H9 (cell line): ENCODE measurements around the gene ADNP2. TPM values are rescaled to one million over a fixed set of nuclear protein-coding genes. Genes with fewer than 3 reads are reported as not detected.
"Not testable (repeated sequence)": the region's sequence is repeated elsewhere in the genome, so short reads cannot be mapped to it uniquely, and the experiment has no call there.

ENCODE experiments used
- DNase-seq: peaks from one replicate; pipeline ENCODE4 v3.0.0-alpha.2; 2017
- H2AFZ ChIP-seq: one replicate; pipeline ENCODE4 v1.6.1; 2013; ENCODE audit warnings: mild to moderate bottlenecking, low read length, control low read depth, moderate library complexity
- H2AK5ac ChIP-seq: 2 replicates; pipeline ENCODE4 v1.6.1; 2013; ENCODE audit warnings: low read length, control low read depth, mixed read lengths; ENCODE audit not compliant: insufficient read length
- H2BK120ac ChIP-seq: one replicate; pipeline ENCODE4 v1.6.1; 2013; ENCODE audit warnings: low read depth, mild to moderate bottlenecking, low read length, control low read depth, inconsistent platforms; ENCODE audit not compliant: poor library complexity, severe bottlenecking
- H2BK12ac ChIP-seq: 2 replicates; pipeline ENCODE4 v1.6.1; 2013; ENCODE audit warnings: low read length, control low read depth, mixed read lengths, low read depth; ENCODE audit not compliant: insufficient read length
- H2BK15ac ChIP-seq: 2 replicates; pipeline ENCODE4 v1.6.1; 2013; ENCODE audit warnings: low read depth, low read length, control low read depth
- H2BK20ac ChIP-seq: one replicate; pipeline ENCODE4 v1.6.1; 2013; ENCODE audit warnings: low read depth, mild to moderate bottlenecking, low read length, control low read depth, inconsistent platforms; ENCODE audit not compliant: poor library complexity, severe bottlenecking
- H2BK5ac ChIP-seq: 2 replicates; pipeline ENCODE4 v1.6.1; 2013; ENCODE audit warnings: low read length, control low read depth, mixed read lengths; ENCODE audit not compliant: insufficient read length
- H3K14ac ChIP-seq: 2 replicates; pipeline ENCODE4 v1.6.1; 2013; ENCODE audit warnings: low read length, control low read depth; ENCODE audit not compliant: insufficient read depth
- H3K18ac ChIP-seq: 2 replicates; pipeline ENCODE4 v1.6.1; 2013; ENCODE audit warnings: low read depth, mild to moderate bottlenecking, mixed read lengths, low read length, control low read depth; ENCODE audit not compliant: insufficient read length
- H3K23ac ChIP-seq: 2 replicates; pipeline ENCODE4 v1.6.1; 2013; ENCODE audit warnings: low read length, control low read depth, mixed read lengths, low read depth; ENCODE audit not compliant: insufficient read length
- H3K23me2 ChIP-seq: 2 replicates; pipeline ENCODE4 v1.6.1; 2013; ENCODE audit warnings: low read depth, mild to moderate bottlenecking, mixed read lengths, low read length, control low read depth; ENCODE audit not compliant: insufficient read length, poor library complexity, severe bottlenecking
- H3K27ac ChIP-seq: 2 replicates; pipeline ENCODE4 v1.5.1; 2013; ENCODE audit warnings: low read length, control low read depth, mixed read lengths, low read depth; ENCODE audit not compliant: insufficient read length
- H3K27me3 ChIP-seq: 2 replicates; pipeline ENCODE4 v1.6.1; 2013; ENCODE audit warnings: low read length, control low read depth, inconsistent platforms; ENCODE audit not compliant: insufficient read depth
- H3K4ac ChIP-seq: 2 replicates; pipeline ENCODE4 v1.6.1; 2013; ENCODE audit warnings: low read depth, mild to moderate bottlenecking, control low read depth, inconsistent platforms, low read length, moderate library complexity
- H3K4me1 ChIP-seq: 2 replicates; pipeline ENCODE4 v1.6.1; 2013; ENCODE audit warnings: low read length, control low read depth, inconsistent platforms; ENCODE audit not compliant: insufficient read depth
- H3K4me2 ChIP-seq: 2 replicates; pipeline ENCODE4 v1.6.1; 2013; ENCODE audit warnings: low read length, control low read depth, mixed read lengths; ENCODE audit not compliant: insufficient read length, insufficient read depth
- H3K56ac ChIP-seq: 2 replicates; pipeline ENCODE4 v1.6.1; 2013; ENCODE audit warnings: low read depth, mild to moderate bottlenecking, mixed read lengths, low read length, control low read depth; ENCODE audit not compliant: insufficient read length
- H3K79me1 ChIP-seq: 2 replicates; pipeline ENCODE4 v1.6.1; 2013; ENCODE audit warnings: low read depth, mild to moderate bottlenecking, moderate library complexity, low read length, control low read depth, inconsistent platforms; ENCODE audit not compliant: insufficient read depth, poor library complexity, severe bottlenecking
- H3K79me2 ChIP-seq: 2 replicates; pipeline ENCODE4 v1.6.1; 2013; ENCODE audit warnings: low read length, control low read depth, inconsistent platforms; ENCODE audit not compliant: insufficient read depth
- H3K9ac ChIP-seq: 2 replicates; pipeline ENCODE4 v1.6.1; 2013; ENCODE audit warnings: low read length, control low read depth, mixed read lengths; ENCODE audit not compliant: insufficient read length; ENCODE audit errors: extremely low read depth
- H3K9me3 ChIP-seq: one replicate; pipeline ENCODE4 v1.6.1; 2013; ENCODE audit warnings: low read depth, low read length, inconsistent platforms; ENCODE audit not compliant: control insufficient read depth
- H3T11ph ChIP-seq: one replicate; pipeline ENCODE4 v1.6.1; 2013; ENCODE audit warnings: mild to moderate bottlenecking, low read length, control low read depth, inconsistent platforms
- H4K20me1 ChIP-seq: one replicate; pipeline ENCODE4 v1.6.1; 2013; ENCODE audit not compliant: control insufficient read depth, insufficient read length, insufficient read depth
- H4K5ac ChIP-seq: 2 replicates; pipeline ENCODE4 v1.6.1; 2013; ENCODE audit warnings: low read depth, mild to moderate bottlenecking, mixed read lengths, low read length, control low read depth; ENCODE audit not compliant: insufficient read length
- H4K8ac ChIP-seq: replicated peaks from 2 replicates; pipeline ENCODE4 v1.6.1; 2013; ENCODE audit warnings: low read length, control low read depth, mixed read lengths, low read depth; ENCODE audit not compliant: insufficient read length
- H4K91ac ChIP-seq: 2 replicates; pipeline ENCODE4 v1.6.1; 2013; ENCODE audit warnings: low read depth, mild to moderate bottlenecking, moderate library complexity, mixed read lengths, low read length, control low read depth; ENCODE audit not compliant: insufficient read length
- H3K27ac Mint-ChIP-seq, 3 experiments: 2 replicates in 2 of 3; 3 replicates in 1 of 3; pipeline ENCODE4 v1.8.0; 2020 to 2021; ENCODE audit warnings: mixed read lengths in 3 of 3, mild to moderate bottlenecking in 1 of 3, moderate library complexity in 1 of 3
- H3K27me3 Mint-ChIP-seq: 2 replicates; pipeline ENCODE4 v1.8.0; 2021; ENCODE audit warnings: low read depth, mild to moderate bottlenecking, moderate library complexity, mixed read lengths
- H3K36me3 Mint-ChIP-seq, 3 experiments: 2 replicates in 2 of 3; 3 replicates in 1 of 3; pipeline ENCODE4 v1.8.0; 2020 to 2021; ENCODE audit warnings: low read depth in 3 of 3, mixed read lengths in 3 of 3; ENCODE audit not compliant: insufficient read depth in 1 of 3
- H3K4me1 Mint-ChIP-seq, 2 experiments: 2 replicates each; pipeline ENCODE4 v1.8.0; 2020; ENCODE audit warnings: mixed read lengths in 2 of 2
- H3K4me3 Mint-ChIP-seq, 2 experiments: 2 replicates in 1 of 2; 3 replicates in 1 of 2; pipeline ENCODE4 v1.8.0; 2020 to 2021; ENCODE audit warnings: mild to moderate bottlenecking in 2 of 2, mixed read lengths in 2 of 2, moderate library complexity in 1 of 2
- H3K9me3 Mint-ChIP-seq, 2 experiments: 2 replicates in 1 of 2; 3 replicates in 1 of 2; pipeline ENCODE4 v1.8.0; 2020; ENCODE audit warnings: mild to moderate bottlenecking in 2 of 2, mixed read lengths in 2 of 2, moderate library complexity in 1 of 2
- CTCF ChIP-seq: fragments of 200-600 bp; sonication (generic); conservative IDR thresholded peaks from 3 replicates; pipeline ENCODE4 v1.8.0; 2021; ENCODE audit warnings: antibody characterized with exemption, mild to moderate bottlenecking
- WGBS: extraction: QIAGEN DNeasy Blood & Tissue Kit; methylation state at CpG from one replicate; pipeline ENCODE4 v1.1.7; 2013; ENCODE audit warnings: missing lambda C conversion rate, low lambda C conversion rate, mixed read lengths; ENCODE audit not compliant: insufficient read length; ENCODE audit errors: extremely low coverage; 5-methylcytosine and 5-hydroxymethylcytosine counted together
- total RNA-seq: library from RNA; stranded (reverse); gene quantifications from 2 replicates; pipeline ENCODE4 v1.2.1, GENCODE V29; 2021

ADNP2 gene
- total RNA-seq, 1 experiment from 2014 or later: 53.5 TPM

- Histone ChIP-seq H3K4me2 (no peak overlapping the region), H4K8ac (no peak overlapping the region), H3K14ac (no peak overlapping the region), H4K5ac (no peak overlapping the region), H3K23me2 (no peaks in the 10 kb centered on the region), H3T11ph (no peak overlapping the region), H3K56ac (no peak overlapping the region), H4K20me1 (no peaks in the 10 kb centered on the region), H2BK120ac (no peak overlapping the region), H2BK12ac (no peak overlapping the region), H4K91ac (no peak overlapping the region), H2BK20ac (no peak overlapping the region), H2AK5ac (no peak overlapping the region), H3K18ac (no peak overlapping the region), H2BK5ac (no peak overlapping the region), H2AFZ (no peak overlapping the region), H3K9ac (no peak overlapping the region), H3K23ac (no peak overlapping the region), H3K4ac (no peak overlapping the region), H3K9me3 (no peaks in the 10 kb centered on the region), H3K27me3 (no peaks in the 10 kb centered on the region), H3K79me1 (no peaks in the 10 kb centered on the region), H3K79me2 (no peaks in the 10 kb centered on the region), H3K27ac (no peak overlapping the region), H3K4me1 (no peaks in the 10 kb centered on the region), H2BK15ac (no peak overlapping the region)
- Mint-ChIP-seq H3K4me1 (no peaks in the 10 kb centered on the region), H3K4me3 (no peak overlapping the region), H3K36me3 (peaks cover 30 to 54% (median 44%) of the 10 kb centered on the region in 3 experiments), H3K27me3 (peaks cover 11% of the 10 kb centered on the region; the same call in 1 of the 2 replicates), H3K9me3 (peaks cover 22 to 31% of the 10 kb centered on the region in 2 experiments), H3K27ac (no peak overlapping the region)
- WGBS: no CpG with 5 or more reads among the region's 7 CpGs
- no peak for DNase-seq
- TF ChIP-seq CTCF: no peak
These were observed 54.1 kb downstream of the ADNP2 start for GRCh38 chr18:80163183-80163582.

- H4K91ac ChIP-seq, H3K4me1 ChIP-seq, H2BK12ac ChIP-seq, H3K4me1 Mint-ChIP-seq, H4K5ac ChIP-seq, H2BK120ac ChIP-seq, H3K18ac ChIP-seq, H3K23ac ChIP-seq, H3K4me2 ChIP-seq, H3K9me3 ChIP-seq, H4K20me1 ChIP-seq, H3K79me1 ChIP-seq, H3K27me3 ChIP-seq, H3K23me2 ChIP-seq, H2BK5ac ChIP-seq, H2BK15ac ChIP-seq, H2AK5ac ChIP-seq, H3T11ph ChIP-seq, H3K56ac ChIP-seq, H3K14ac ChIP-seq, H3K9ac ChIP-seq, H4K8ac ChIP-seq, H3K4me3 Mint-ChIP-seq, H3K27ac ChIP-seq, H3K4ac ChIP-seq, H3K27ac Mint-ChIP-seq, H2BK20ac ChIP-seq, H3K79me2 ChIP-seq, H2AFZ ChIP-seq: not testable (repeated sequence)
- peak; percentile 3 for DNase-seq
- H3K27me3 Mint-ChIP-seq: peaks cover 11% of the 10 kb centered on the region; the same call in 1 of the 2 replicates
- H3K9me3 Mint-ChIP-seq: peaks cover 22 to 31% of the 10 kb centered on the region in 2 experiments
- WGBS: no CpG with 5 or more reads among the region's 9 CpGs
- peaks cover 27 to 50% (median 41%) of the 10 kb centered on the region in 3 experiments for H3K36me3 Mint-ChIP-seq
These were observed 55.8 kb downstream of the ADNP2 start for GRCh38 chr18:80164727-80165355.
